Glomerular visceral epithelial cell (primary cell): ENCODE measurements around the gene BTN2A1.
A peak's percentile ranks its signal among the peaks of the same experiment; 100 is the strongest.

Experiments
- DNase-seq: peaks from one replicate; pipeline ENCODE4 v3.0.0-alpha.2; 2016; ENCODE audit errors: extremely low spot score

BTN2A1 gene

DNA sequence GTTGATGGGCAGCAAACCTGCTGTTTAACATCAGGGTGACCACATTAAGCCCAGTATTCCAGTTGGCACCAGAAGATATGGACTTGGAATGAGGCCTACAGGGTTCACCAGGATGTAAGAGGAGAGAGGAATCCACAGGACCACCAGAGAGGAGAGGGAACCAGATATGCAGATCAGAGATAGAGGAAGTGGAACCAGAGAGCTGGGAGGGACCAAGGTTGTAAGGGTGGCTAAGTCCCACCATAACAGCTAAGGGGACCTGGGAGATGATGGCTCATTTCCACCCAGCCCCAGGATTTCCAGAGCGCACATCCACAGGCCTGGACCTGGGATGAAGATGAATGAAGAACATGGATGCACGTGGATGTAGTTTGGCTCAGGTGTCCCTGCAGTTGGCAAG lies 11.1 kb downstream of the BTN2A1 start:
- no peak for DNase-seq

DNA sequence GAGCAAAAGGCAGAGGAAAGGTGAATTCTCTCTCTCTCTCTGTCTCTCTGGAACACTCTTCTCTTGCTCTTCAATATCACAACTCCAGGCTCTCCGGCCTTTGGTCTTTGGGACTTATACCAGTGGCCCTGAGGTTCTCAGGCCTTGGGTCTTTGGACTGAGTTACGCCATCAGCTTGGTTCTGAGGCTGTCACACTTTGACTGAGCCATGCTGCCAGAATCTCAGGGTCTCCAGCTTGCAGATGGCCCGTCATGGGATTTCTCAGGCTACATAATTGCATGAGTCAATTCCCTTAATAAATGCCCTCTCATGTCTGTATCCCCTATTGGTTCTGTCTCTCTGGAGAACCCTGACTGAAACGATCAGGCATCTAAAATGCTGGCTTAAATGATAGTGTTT lies 12.9 kb downstream of the BTN2A1 start:
- DNase-seq = no peak

GRCh38 chr6:26471970-26472369 lies 14.2 kb downstream of the BTN2A1 start:
- DNase-seq = no peak

DNA sequence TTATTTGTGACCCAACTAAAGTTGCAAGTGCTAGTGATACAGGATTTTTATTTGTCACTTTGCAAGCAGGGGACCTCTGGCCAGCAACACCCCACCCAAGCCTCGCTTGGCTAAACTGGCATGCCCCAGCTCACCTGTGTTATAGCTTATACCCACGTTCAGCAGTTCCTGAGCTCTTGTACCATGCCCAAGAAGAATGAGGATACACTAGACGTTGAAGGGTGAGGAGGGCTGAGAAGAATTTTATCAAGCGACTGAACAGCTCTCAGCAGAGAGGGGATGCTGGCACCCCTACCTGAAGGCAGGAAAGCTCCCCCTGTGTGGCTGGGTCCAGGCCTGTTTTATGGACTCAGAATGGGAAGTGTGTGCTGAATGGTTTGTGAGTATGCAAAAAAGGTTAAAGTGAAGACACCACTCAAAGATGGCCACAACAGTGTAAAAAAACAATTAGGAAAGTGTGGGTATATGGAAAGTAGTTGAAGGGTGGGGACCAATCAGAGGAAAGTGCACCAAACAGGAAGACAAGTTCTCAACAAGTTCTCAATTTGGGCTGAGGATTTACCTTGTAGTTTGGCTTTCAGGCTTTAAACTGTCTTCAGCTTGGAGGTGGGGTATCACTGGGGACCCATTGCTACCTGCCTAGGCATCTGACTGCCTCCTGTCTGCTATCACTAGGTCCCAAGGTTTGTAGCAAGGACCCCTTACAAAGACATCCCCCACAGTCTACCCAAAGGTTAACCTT lies 15.0 kb downstream of the BTN2A1 start:
- DNase-seq = no peak

- no peak for DNase-seq
These were observed 15.6 kb downstream of the BTN2A1 start for GRCh38 chr6:26473429-26473757.

DNA sequence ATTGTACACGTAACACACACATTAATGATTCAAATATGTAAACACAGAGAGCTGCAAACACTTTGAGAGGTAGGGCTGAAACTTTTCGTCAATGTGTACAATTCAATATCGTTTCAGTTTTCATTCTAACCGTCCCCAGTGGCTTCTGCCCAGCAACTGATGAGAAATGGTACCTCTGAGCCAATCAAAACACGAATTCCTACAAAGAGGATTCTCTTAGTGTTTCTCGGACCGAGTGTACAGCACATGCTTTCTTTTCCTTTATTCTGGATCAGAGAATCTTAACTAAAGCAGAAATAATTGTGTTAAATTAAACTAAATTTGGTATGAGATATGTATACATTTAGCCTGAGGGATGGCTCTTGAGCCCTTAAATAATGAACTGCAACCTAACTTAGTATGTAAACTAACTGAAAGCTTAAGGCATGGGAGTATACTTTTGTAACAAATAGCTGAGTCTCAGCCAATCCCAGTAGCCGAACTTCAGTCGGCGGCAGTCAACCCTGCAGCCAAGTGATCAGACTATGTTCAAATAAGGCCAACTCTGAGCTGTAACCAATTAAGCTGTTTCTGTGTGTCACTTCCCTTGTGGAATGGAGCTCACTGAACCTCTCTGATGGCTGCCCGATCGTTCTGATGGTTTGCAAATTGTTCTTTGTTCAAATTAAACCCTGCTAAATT lies 16.1 kb downstream of the BTN2A1 start:
- peak; percentile 94 for DNase-seq

DNA sequence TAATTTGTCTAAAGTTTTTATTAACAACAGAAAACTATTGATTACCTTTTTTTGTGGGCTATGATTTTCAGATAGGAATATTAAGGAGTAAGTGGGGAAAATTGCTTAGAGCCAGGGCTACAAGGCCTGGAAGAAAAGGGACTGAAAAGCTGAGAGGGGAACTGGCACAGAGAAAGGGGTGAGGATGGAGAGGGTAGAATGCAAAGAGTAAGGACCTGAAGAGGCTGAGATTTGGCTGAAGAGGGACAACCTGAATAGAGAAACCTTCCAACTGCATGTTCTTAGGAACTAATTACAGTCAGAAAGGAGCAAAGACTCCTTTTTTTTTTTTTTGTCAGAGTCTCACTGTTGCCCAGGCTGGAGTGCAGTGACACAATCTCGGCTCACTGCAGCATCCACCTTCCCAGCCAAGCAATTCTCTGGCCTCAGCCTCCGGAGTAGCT lies 16.7 kb downstream of the BTN2A1 start:
- DNase-seq = no peak

DNA sequence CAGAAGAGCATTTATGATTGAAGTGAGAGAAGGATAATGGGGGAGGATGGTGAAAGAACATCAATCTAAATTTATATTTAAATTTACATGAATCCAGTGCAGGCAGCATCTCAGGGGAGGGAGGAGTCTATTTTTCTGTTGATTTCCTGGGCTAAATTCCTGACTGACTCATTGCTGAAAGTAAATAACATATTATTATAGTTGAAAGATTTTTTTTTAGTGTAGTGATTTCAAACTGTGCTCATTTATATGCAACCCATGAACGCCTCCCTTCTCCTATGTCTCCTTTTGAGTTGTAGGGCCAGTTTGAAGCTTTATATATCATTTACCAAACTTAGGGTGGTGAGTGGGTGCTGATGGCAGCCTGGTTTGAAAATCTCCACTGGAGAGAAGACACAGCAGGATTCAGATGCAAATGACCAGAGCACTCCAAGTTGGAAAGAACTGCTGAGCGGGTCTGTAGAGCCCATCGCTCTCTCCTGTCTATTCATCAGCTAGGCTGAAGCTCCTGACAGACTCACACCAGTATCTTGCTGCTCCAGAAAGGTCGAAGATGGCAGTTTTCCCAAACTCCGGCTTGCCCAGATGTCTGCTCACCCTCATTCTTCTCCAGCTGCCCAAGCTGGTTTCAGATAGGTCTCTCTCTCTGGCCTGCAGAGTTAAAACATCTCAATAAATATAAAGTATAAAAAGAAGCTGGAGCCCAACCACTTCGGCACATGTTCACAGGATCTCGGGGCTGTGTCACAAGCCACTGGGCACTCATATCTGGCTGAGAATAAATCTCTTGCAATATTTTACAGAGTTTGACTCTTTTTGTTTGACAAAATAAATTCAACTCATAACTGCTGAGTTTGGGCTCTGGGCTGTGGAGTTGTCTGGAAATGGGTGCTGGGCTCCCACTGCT lies 18.3 kb downstream of the BTN2A1 start:
- DNase-seq = no peak

DNA sequence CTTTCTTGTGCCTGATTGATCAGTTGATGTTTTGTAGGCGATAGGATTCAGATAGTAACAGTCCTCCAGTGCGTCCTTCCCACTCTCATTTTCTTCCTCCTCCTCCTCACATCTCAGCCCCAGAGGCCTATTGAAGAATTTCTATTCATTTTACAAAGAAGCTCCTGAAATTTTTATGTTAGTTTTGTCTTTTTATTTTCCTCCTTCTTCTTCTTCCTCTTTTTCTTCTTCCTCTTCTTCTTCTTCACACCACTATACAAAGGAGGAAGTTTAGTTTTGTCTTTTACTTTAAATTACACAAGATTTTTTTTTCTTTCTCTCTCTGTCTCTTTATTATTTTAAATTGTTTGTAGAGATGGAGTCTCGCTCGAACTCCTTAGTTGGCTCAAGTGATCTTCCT lies 19.1 kb downstream of the BTN2A1 start:
- no peak for DNase-seq

DNA sequence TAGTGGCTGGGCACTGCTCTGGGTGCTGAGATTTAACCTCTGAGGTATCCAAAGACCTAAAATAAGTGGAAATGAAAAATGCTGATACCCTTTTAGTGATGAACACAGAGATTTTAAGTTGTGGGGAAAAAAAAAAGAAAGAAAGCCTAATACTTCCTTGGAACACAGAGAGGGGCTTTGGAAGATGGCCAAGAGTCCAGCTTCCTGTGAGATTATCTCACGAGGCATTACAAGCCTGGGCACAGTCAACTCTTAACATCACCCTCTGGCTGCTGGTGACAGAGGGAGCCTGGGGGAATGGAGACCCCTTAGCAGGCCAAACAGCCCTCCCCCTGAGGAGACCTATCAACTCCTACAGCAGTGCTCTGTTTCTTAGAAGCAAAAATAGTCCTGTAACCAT lies 19.7 kb downstream of the BTN2A1 start:
- DNase-seq = no peak

DNA sequence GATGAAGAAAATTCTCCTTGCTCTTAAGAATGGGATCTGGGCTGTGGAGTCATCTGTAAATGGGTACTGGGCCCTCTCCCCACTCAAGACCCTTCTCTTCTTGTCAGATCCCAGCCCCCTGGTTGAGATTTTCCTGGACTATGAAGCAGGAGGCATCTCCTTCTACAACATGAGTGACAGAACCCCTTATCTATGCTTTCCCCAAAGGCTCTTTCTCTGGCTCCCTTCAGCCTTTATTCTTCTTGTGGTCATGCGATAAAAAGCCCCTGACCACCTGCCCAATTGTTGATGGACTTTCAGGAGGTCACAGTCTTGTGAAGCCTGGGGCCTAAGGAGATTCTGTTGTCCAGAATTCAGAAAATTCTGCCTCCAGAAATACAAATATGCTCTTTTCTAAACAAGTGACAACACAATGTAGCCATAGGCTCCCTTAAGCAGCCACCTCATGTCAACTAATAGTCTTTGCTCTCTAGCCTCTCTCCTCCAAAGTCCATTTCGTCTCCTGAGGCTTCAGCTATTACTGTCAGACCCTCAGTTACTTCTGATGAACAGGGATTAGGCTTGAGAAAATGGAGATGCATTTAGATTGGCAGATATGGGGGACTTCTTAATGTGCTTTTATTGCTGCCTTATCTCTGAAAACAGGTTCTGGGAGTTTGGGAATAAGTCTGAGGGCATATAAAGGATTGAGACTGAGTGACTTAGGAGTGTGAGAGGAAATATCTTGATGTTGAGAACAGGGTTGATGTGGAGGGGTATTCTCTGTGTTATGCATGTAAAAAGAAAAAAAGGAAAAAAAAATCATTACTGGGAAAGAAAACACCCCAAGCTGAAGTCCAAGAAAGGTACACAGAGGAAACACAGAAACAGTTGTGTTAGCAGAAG lies 20.6 kb downstream of the BTN2A1 start:
- no peak for DNase-seq

DNA sequence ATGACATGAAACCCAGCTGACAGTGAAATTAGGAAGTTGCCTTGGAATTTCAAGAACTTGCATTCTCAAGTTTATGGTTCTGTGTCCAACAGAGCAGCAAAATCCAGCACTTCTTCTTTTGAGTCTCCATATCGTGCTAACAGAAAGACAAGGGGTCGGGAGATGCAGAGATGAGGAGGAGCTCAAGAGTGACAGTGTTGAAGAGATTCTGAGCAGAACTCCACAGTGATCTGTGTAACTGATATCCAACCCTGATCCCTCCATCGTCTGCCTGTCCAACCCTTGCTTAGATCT lies 21.2 kb downstream of the BTN2A1 start:
- no peak for DNase-seq

GRCh38 chr6:26482338-26482737 lies 24.6 kb downstream of the BTN2A1 start:
- no peak for DNase-seq

DNA sequence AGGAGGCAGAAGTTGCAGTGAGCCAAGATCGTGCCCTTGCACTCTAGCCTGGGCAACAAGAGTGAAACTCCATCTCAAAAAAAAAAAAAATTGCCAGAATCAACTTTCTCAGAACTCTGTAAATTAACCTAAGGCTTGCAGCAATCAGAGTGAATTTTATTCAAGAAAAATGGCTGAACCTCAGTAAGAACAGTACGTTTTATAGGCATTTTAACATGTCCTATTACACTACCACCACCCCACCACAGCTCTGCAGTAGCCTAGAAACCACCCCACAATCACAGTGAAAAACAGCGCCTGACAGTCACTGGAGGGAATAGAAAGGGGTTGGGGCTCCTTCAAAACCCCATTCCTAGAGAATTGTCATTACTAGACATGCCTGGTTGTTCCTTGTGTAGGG lies 26.0 kb downstream of the BTN2A1 start:
- no peak for DNase-seq

GRCh38 chr6:26484161-26484560 lies 26.4 kb downstream of the BTN2A1 start:
- no peak for DNase-seq

- DNase-seq = no peak
These were observed 27.5 kb downstream of the BTN2A1 start for GRCh38 chr6:26485112-26485780.

DNA sequence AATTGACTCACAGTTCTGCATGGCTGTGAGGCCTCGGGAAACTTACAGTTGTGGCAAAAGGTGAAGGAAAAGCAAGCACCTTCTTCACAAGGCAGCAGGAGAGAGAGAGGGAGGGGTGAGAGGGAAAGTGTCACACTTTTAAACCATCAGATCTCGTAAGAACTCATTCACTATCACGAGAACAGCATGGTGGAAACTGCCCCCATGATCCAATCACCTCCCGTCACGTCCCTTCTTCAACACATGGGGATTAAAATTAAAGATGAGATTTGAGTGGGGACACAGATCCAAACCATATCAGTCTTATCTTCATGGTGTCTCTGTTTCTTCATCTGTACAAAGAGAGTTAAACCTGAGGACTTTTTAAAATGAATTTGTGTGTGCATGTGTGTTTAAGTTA lies 28.6 kb downstream of the BTN2A1 start:
- no peak for DNase-seq

DNA sequence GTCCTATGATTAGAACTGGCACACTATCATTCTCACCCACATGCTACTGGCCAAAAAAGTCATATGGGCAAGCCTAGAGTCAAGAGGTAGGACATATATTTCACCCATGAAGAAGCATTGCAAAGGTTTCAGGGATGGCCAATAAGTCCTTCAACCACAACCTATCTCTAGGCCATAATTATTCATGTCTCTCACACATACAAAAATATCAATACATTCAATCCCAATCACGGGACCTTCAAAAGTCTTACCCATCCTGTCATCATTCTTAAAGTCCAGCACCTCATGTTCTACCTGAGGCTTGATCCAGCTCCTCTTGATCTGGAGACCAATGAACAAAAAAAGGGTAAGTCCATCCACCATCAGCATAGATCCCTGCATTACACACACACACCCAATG lies 29.7 kb downstream of the BTN2A1 start:
- no peak for DNase-seq

- no peak for DNase-seq
These were observed 32.5 kb downstream of the BTN2A1 start for GRCh38 chr6:26489996-26490964.

DNA sequence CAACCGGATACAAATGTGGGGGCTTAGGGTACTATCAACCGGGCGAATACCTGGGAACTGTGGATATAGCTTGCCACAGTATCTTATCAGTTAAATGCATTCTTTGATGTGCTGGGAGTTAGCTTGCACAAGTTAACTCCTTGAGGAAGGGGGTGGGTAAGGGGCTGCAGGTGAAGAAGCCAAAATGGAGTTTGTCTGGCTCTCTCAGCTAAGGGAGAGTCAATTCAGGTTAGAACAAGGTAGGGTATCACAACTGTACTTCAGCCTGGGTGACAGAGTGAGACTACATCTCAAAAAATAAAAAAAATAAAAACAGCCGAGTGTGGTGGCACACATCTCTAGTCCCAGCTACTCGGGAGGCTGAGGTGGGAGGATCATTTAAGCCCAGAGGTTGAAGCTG lies 33.8 kb downstream of the BTN2A1 start:
- DNase-seq = no peak
